Astrocyte of the spinal cord (primary cell): Measurements from ENCODE around the gene SLC4A11.
A peak's percentile ranks its signal among the peaks of the same experiment; 100 is the strongest.

Experiments used
- DNase-seq: peaks from one replicate; pipeline ENCODE4 v3.0.0; 2011; ENCODE audit warnings: low read depth, low spot score
- H3K4me3 ChIP-seq: 2 replicates; pipeline ENCODE4 v1.5.1; 2011; ENCODE audit warnings: low read depth, mild to moderate bottlenecking, low read length, moderate library complexity
- in situ Hi-C: cut with HindIII; loops from 2 replicates; pipeline ENCODE4 v1.10.0; 2017; ENCODE audit warnings: low sequenced_read_pairs
- TF ChIP-seq, protein P1 (sequence below): IDR thresholded peaks from 2 replicates; pipeline ENCODE4 v1.5.1; 2012; ENCODE audit warnings: low read depth, mild to moderate bottlenecking, low read length, inconsistent platforms

Gene SLC4A11

DNA sequence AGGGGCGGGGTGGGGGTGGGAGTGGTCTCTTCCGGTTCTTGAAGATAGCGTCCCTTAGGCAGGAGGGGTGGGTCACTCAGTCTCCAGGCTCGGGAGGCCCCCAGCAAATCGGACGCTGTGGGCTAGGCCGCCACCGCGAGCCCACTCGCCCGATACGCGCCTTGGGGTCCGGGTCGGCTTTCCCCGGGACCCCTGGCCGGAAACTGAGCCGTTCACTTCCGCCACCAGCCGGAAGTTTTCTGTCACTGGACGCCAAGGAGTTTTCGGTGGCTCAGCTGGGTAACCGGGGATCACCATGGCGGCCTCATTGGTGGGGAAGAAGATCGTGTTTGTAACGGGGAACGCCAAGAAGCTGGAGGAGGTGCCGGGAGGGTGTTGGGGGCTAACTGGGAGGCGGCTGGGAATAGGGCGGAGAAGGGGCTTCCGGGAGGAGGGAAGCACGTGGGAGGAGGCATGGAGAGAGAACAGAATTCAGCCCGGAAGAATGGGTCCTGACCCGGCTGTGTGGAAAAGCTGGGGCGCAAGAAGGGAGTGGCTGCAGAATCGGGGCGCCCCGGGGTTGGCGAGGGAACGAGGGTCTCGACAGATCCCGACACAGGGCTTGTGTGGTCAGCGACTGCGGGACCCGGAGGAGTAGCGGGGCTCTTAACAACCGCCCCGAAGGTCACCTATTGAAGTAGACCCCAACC is 29.6 kb downstream of the SLC4A11 start, which contains the start of gene ITPA:
ITPA (plus strand) TSS at position 242 of the 689 bp plus-strand sequence; CDS start at position 296, 54 bp downstream.
- H3K4me3 ChIP-seq = peak within 1 kb of the TSS; percentile 86
- TF ChIP-seq, protein P1, sequence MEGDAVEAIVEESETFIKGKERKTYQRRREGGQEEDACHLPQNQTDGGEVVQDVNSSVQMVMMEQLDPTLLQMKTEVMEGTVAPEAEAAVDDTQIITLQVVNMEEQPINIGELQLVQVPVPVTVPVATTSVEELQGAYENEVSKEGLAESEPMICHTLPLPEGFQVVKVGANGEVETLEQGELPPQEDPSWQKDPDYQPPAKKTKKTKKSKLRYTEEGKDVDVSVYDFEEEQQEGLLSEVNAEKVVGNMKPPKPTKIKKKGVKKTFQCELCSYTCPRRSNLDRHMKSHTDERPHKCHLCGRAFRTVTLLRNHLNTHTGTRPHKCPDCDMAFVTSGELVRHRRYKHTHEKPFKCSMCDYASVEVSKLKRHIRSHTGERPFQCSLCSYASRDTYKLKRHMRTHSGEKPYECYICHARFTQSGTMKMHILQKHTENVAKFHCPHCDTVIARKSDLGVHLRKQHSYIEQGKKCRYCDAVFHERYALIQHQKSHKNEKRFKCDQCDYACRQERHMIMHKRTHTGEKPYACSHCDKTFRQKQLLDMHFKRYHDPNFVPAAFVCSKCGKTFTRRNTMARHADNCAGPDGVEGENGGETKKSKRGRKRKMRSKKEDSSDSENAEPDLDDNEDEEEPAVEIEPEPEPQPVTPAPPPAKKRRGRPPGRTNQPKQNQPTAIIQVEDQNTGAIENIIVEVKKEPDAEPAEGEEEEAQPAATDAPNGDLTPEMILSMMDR = no peak
- in situ Hi-C loops = no loop called here
- DNase-seq = peak; percentile 33

DNA sequence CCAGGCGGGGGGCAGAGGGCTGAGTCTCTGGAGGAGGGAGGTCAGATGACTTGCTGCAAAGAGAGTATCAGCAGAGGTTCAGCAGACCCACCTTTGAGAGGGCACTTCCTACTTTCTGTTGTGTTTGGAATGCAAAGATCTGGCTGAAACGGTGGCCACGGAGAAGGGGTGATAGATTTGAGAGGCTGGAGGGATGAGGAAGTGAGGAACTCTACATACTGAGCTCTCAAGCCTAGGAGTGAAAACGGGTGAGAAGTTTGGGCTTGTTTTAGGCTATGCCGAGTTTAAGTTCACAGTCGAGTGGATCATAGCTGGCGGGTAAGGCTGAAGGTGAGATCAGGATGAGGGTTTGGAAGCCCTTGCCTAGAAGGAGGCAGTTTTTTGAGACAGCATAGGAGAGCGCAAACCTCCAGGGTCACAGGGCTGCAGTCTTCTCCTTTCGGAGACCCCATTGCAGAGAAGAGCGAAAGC is 30.2 kb downstream of the SLC4A11 start:
- in situ Hi-C loops = no loop called here
- DNase-seq = peak; percentile 8

DNA sequence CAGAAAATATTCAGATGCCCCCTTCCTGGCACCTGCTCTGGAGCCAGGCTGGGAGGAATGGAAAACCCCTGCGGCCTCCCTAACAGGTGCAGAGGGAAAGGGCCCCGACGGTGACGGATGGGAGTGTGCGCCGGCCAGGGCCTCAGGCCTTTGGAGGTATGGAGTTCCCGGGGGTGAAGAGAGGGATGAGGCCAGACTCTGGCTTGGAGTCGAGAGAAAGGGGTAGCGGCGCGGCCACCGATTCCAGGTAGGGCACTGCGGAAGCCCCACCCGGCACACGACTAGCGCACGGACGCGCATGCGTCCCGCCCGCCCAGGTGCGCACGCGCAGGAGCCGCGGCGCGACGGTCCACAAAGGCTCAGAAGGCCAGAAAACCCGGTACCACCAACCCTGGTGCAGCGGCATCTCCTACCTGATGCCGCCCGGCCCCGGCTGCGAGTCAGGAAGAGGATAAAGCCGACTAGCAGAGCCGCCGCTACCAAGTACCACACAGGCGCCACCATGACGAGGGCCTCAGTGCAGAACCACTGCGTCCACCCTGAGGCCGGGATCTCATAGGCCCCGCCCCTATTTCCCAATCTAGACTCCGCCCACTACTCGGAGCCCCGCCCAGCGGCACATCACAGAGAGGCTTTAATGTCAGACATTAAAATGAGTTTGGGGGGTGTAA is 34.7 kb downstream of the SLC4A11 start, which contains the start of gene DDRGK1:
DDRGK1 (minus strand) TSS at position 559 of the 671 bp plus-strand sequence; CDS start at position 504, 55 bp downstream.
- TF ChIP-seq, protein P1 = no peak
- in situ Hi-C loops = no loop called here
- peak within 1 kb of the TSS; percentile 83 for H3K4me3 ChIP-seq
- DNase-seq = peak; percentile 84

More for the DNA sequence above, 30.2 kb downstream of the SLC4A11 start:
- TF ChIP-seq, protein P1 = no peak
- H3K4me3 ChIP-seq = peak overlapping the region; percentile 86

DNA sequence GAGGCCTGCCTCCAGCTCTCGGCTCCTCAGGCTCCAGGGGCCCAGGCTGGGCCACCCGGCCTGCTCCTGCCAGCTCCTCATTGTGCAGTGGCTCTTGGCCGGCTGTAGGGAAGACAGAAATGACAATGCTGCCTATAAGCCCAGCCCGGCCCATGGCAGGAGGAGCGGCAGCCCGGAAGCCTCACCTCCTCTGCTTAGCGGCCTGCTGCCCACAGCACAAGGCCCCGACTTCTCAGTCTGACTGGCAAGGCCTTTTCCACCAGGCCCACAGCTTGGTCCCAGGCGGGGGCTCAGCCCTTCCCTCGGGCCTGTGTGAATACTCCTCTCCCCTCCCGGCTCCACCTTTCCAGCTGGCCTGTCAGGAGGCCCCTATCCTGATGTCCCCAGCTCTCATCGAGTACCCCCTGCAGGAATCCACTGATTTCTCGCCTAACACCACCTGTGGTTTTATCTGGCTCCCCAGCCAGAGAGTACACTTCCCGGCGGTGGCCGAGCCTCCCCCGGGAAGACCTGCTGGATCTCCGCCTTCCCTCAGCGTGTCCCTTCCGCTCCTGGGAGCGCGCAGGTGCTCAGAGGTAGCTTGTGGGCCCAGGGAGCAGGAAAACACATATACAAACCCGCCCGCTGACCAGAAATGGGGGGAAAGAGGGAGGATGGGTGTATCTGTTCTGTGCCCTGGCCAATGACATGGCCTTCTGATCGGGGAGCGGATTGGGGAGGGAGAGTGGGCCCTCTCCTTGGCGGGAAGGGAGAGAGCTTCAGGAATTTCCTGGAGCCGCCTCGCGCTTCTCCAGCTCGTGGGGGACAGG is 35.5 kb downstream of the SLC4A11 start:
- TF ChIP-seq, protein P1 = no peak
- H3K4me3 ChIP-seq = peak overlapping the region; percentile 83
- peak; percentile 9 for DNase-seq
- in situ Hi-C loops = no loop called here

GRCh38 chr20:3202965-3203314 is 36.0 kb downstream of the SLC4A11 start:
- TF ChIP-seq, protein P1 = no peak
- DNase-seq = no peak
- in situ Hi-C loops = no loop called here
- peak overlapping the region; percentile 83 for H3K4me3 ChIP-seq
